GM20431 (cell line): ENCODE data around the gene CFTR.

Source experiments
- in situ Hi-C: fragments of 300-500 bp; cut with MseI, MboI; formaldehyde crosslinking; loops from one replicate; pipeline ENCODE4 v1.15.0; 2020; ENCODE audit warnings: low sequenced_read_pairs; ENCODE audit not compliant: unreplicated experiment

Gene CFTR

GRCh38 chr7:117631652-117632051, 151.8 kb downstream of the CFTR start:
- in situ Hi-C loops = no loop called here

DNA sequence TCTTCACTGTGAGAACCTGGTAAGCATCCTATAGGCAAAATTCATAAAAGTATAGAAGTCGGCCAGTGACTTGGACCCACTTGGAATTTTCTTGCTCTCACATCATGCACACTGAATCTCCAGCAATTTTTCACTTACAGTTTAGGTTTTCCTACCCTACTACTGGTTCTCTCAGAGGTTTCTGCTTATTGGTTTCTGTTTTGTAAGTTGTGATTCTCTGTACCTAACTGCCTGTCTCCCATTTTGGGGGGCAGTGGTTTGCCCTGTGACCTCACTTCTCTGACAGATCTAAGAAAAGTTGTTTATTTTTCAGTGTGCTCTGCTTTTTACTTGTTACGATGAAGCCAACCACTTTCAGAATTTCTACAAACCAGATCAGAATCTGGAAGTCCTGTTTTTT, 158.1 kb downstream of the CFTR start:
- in situ Hi-C loops = no loop called here

DNA sequence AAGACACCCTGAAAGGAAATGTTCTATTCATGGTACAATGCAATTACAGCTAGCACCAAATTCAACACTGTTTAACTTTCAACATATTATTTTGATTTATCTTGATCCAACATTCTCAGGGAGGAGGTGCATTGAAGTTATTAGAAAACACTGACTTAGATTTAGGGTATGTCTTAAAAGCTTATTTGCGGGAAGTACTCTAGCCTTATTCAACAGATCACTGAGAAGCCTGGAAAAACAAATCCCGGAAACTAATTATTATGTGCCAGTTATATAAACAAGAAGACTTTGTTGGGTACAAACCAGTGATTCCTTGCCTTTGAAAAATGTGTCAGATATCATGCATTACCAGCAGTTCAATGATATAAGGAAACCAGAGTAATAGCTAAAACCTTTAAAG, 160.1 kb downstream of the CFTR start:
- in situ Hi-C loops = no loop called here

GRCh38 chr7:117640465-117640864, 160.6 kb downstream of the CFTR start:
- in situ Hi-C loops = no loop called here

- in situ Hi-C loops = no loop called here
Measured at GRCh38 chr7:117645481-117646165, 165.8 kb downstream of the CFTR start.

- in situ Hi-C loops = no loop called here
Measured at GRCh38 chr7:117648203-117648866, 168.5 kb downstream of the CFTR start.

DNA sequence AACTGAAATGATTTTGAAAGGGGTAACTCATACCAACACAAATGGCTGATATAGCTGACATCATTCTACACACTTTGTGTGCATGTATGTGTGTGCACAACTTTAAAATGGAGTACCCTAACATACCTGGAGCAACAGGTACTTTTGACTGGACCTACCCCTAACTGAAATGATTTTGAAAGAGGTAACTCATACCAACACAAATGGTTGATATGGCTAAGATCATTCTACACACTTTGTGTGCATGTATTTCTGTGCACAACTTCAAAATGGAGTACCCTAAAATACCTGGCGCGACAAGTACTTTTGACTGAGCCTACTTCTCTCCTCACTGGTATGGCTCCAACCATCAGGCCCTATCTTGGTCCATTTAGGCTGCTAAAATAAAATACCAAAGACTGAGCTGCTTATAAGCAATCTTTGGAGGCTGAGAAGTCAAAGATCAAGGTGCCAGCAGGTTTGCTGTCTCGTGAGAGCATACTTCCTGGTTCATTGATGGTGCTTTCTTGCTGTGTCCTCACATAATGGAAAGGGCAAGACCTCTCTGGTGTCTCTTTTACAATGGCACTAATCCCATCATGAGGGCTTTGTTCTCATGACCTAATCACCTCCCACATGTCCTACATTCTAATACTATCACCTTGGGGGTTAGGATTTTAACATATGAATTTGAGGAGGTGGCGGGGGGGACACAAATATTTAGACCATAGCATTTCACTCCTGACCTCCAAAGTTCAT, 173.3 kb downstream of the CFTR start:
- in situ Hi-C loops = no loop called here

- in situ Hi-C loops = no loop called here
Measured at GRCh38 chr7:117654780-117655179, 175.0 kb downstream of the CFTR start.

- in situ Hi-C loops = no loop called here
Measured at GRCh38 chr7:117656806-117657205, 177.0 kb downstream of the CFTR start.

GRCh38 chr7:117659531-117660011, 179.7 kb downstream of the CFTR start:
- in situ Hi-C loops = no loop called here

- in situ Hi-C loops = no loop called here
Measured at GRCh38 chr7:117661328-117661727, 181.5 kb downstream of the CFTR start.

- in situ Hi-C loops = no loop called here
Measured at GRCh38 chr7:117664047-117664446, 184.2 kb downstream of the CFTR start.

DNA sequence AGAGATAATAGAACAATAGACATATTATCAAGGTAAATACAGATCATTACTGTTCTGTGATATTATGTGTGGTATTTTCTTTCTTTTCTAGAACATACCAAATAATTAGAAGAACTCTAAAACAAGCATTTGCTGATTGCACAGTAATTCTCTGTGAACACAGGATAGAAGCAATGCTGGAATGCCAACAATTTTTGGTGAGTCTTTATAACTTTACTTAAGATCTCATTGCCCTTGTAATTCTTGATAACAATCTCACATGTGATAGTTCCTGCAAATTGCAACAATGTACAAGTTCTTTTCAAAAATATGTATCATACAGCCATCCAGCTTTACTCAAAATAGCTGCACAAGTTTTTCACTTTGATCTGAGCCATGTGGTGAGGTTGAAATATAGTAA, 185.5 kb downstream of the CFTR start:
- in situ Hi-C loops = no loop called here

DNA sequence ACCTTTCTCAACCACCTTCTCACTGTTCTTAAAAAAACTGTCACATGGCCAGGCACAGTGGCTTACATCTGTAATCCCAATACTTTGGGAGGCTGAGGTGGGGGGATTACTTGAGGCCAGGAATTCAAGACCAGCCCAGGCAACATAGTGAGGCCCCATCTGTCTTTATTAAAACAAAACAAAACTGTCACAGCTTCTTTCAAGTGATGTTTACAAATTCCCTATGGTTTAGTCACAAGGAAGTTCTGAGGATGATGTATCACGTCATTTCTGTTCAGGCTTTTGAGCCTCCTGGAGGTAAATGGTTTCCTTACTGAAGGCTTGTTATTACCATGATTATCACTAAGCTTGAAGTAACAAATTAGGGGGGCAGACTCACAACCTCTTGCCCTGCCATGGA, 186.2 kb downstream of the CFTR start:
- in situ Hi-C loops = no loop called here

- in situ Hi-C loops = no loop called here
Measured at GRCh38 chr7:117666689-117667088, 186.9 kb downstream of the CFTR start.

GRCh38 chr7:117667456-117667855, 187.6 kb downstream of the CFTR start:
- in situ Hi-C loops = no loop called here

DNA sequence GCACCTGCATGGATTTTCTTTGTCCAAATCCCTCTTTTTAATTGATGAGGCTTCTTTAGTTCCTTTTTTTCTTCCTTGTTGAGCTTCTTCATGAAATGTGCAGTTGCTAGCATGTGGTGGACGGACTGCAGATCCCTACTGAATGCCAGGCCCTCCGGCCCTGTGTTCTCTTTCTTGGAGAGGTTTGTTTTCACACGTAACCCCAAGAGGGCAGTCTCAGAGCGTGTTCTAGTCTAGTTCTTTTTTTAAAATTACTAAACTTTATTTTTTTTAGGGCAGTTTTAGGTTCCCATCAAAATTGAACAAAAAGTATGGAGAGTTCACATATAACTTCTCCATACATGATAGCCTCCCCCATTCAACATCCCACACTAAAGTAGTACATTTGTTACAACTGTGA, 190.0 kb downstream of the CFTR start:
- in situ Hi-C loops = no loop called here

DNA sequence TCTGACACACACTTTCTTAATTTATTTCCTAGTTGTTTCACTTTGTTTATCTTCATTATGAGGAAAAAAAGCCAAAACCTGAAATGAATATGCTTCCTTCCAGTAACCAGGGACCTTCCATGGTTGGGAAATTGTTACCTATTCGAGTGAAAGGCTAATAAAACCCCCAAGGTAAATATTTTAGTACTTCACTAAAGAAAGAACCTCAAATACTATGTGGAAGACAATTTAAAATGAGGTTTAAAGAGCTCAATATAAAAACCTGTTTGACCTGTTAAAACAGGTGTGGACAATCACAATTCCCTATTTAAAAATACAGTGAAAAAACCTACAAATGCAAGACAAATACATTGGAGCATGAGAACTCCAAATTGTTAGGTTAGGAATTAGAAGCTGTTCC, 192.6 kb downstream of the CFTR start:
- in situ Hi-C loops = no loop called here

DNA sequence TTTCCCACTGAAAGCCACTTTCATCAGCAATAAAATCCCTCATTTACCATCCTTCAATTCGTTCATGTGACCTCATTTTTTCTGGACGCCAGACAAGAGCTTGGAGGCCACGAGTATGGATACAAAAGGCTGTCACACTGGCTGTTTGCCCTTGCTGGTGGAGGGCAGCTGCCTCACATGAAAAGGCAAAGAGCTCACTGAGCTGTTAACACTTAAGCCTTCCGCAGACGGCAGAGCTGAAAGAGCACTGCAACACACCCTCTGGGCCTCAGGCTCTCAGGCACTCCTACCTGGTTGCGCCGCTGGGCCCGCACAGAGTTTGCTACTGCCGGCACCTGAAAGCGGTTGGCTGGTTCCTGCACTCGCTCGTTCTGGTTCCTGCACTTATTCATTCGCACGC, 193.5 kb downstream of the CFTR start:
- in situ Hi-C loops = no loop called here

DNA sequence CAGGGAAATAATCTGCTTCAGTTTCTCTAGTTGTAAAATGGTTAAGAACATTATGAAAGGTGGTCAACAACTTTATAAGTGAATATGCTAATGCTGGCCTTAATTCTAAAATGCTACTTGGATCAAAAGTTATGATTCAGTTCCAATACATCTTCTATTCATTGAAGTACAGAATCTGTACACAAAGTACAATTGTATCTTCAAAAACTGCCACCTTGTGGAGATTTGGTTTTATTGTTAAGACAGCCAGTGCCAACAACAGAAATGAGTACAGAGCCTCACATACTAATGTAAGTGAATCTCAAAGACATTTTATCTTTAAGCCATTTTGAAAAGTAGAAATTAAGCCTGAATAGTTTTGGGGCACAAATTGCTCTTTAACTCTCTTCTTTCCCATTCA, 194.0 kb downstream of the CFTR start:
- in situ Hi-C loops = no loop called here

- in situ Hi-C loops = no loop called here
Measured at GRCh38 chr7:117674617-117675016, 194.8 kb downstream of the CFTR start.
